H9 (cell line): ENCODE results near the gene SPAG4. TPM values are rescaled to one million over a fixed set of nuclear protein-coding genes. Genes with fewer than 3 reads are reported as not detected.

ENCODE experiments used
- DNase-seq: peaks from one replicate; pipeline ENCODE4 v3.0.0-alpha.2; 2017
- H2AFZ ChIP-seq: one replicate; pipeline ENCODE4 v1.6.1; 2013; ENCODE audit warnings: mild to moderate bottlenecking, low read length, control low read depth, moderate library complexity
- H2AK5ac ChIP-seq: 2 replicates; pipeline ENCODE4 v1.6.1; 2013; ENCODE audit warnings: low read length, control low read depth, mixed read lengths; ENCODE audit not compliant: insufficient read length
- H2BK120ac ChIP-seq: one replicate; pipeline ENCODE4 v1.6.1; 2013; ENCODE audit warnings: low read depth, mild to moderate bottlenecking, low read length, control low read depth, inconsistent platforms; ENCODE audit not compliant: poor library complexity, severe bottlenecking
- H2BK12ac ChIP-seq: 2 replicates; pipeline ENCODE4 v1.6.1; 2013; ENCODE audit warnings: low read length, control low read depth, mixed read lengths, low read depth; ENCODE audit not compliant: insufficient read length
- H2BK15ac ChIP-seq: 2 replicates; pipeline ENCODE4 v1.6.1; 2013; ENCODE audit warnings: low read depth, low read length, control low read depth
- H2BK20ac ChIP-seq: one replicate; pipeline ENCODE4 v1.6.1; 2013; ENCODE audit warnings: low read depth, mild to moderate bottlenecking, low read length, control low read depth, inconsistent platforms; ENCODE audit not compliant: poor library complexity, severe bottlenecking
- H2BK5ac ChIP-seq: 2 replicates; pipeline ENCODE4 v1.6.1; 2013; ENCODE audit warnings: low read length, control low read depth, mixed read lengths; ENCODE audit not compliant: insufficient read length
- H3K14ac ChIP-seq: 2 replicates; pipeline ENCODE4 v1.6.1; 2013; ENCODE audit warnings: low read length, control low read depth; ENCODE audit not compliant: insufficient read depth
- H3K18ac ChIP-seq: 2 replicates; pipeline ENCODE4 v1.6.1; 2013; ENCODE audit warnings: low read depth, mild to moderate bottlenecking, mixed read lengths, low read length, control low read depth; ENCODE audit not compliant: insufficient read length
- H3K23ac ChIP-seq: 2 replicates; pipeline ENCODE4 v1.6.1; 2013; ENCODE audit warnings: low read length, control low read depth, mixed read lengths, low read depth; ENCODE audit not compliant: insufficient read length
- H3K23me2 ChIP-seq: 2 replicates; pipeline ENCODE4 v1.6.1; 2013; ENCODE audit warnings: low read depth, mild to moderate bottlenecking, mixed read lengths, low read length, control low read depth; ENCODE audit not compliant: insufficient read length, poor library complexity, severe bottlenecking
- H3K27ac ChIP-seq: 2 replicates; pipeline ENCODE4 v1.5.1; 2013; ENCODE audit warnings: low read length, control low read depth, mixed read lengths, low read depth; ENCODE audit not compliant: insufficient read length
- H3K27me3 ChIP-seq: 2 replicates; pipeline ENCODE4 v1.6.1; 2013; ENCODE audit warnings: low read length, control low read depth, inconsistent platforms; ENCODE audit not compliant: insufficient read depth
- H3K4ac ChIP-seq: 2 replicates; pipeline ENCODE4 v1.6.1; 2013; ENCODE audit warnings: low read depth, mild to moderate bottlenecking, control low read depth, inconsistent platforms, low read length, moderate library complexity
- H3K4me1 ChIP-seq: 2 replicates; pipeline ENCODE4 v1.6.1; 2013; ENCODE audit warnings: low read length, control low read depth, inconsistent platforms; ENCODE audit not compliant: insufficient read depth
- H3K4me2 ChIP-seq: 2 replicates; pipeline ENCODE4 v1.6.1; 2013; ENCODE audit warnings: low read length, control low read depth, mixed read lengths; ENCODE audit not compliant: insufficient read length, insufficient read depth
- H3K56ac ChIP-seq: 2 replicates; pipeline ENCODE4 v1.6.1; 2013; ENCODE audit warnings: low read depth, mild to moderate bottlenecking, mixed read lengths, low read length, control low read depth; ENCODE audit not compliant: insufficient read length
- H3K79me1 ChIP-seq: 2 replicates; pipeline ENCODE4 v1.6.1; 2013; ENCODE audit warnings: low read depth, mild to moderate bottlenecking, moderate library complexity, low read length, control low read depth, inconsistent platforms; ENCODE audit not compliant: insufficient read depth, poor library complexity, severe bottlenecking
- H3K79me2 ChIP-seq: 2 replicates; pipeline ENCODE4 v1.6.1; 2013; ENCODE audit warnings: low read length, control low read depth, inconsistent platforms; ENCODE audit not compliant: insufficient read depth
- H3K9ac ChIP-seq: 2 replicates; pipeline ENCODE4 v1.6.1; 2013; ENCODE audit warnings: low read length, control low read depth, mixed read lengths; ENCODE audit not compliant: insufficient read length; ENCODE audit errors: extremely low read depth
- H3K9me3 ChIP-seq: one replicate; pipeline ENCODE4 v1.6.1; 2013; ENCODE audit warnings: low read depth, low read length, inconsistent platforms; ENCODE audit not compliant: control insufficient read depth
- H3T11ph ChIP-seq: one replicate; pipeline ENCODE4 v1.6.1; 2013; ENCODE audit warnings: mild to moderate bottlenecking, low read length, control low read depth, inconsistent platforms
- H4K20me1 ChIP-seq: one replicate; pipeline ENCODE4 v1.6.1; 2013; ENCODE audit not compliant: control insufficient read depth, insufficient read length, insufficient read depth
- H4K5ac ChIP-seq: 2 replicates; pipeline ENCODE4 v1.6.1; 2013; ENCODE audit warnings: low read depth, mild to moderate bottlenecking, mixed read lengths, low read length, control low read depth; ENCODE audit not compliant: insufficient read length
- H4K8ac ChIP-seq: replicated peaks from 2 replicates; pipeline ENCODE4 v1.6.1; 2013; ENCODE audit warnings: low read length, control low read depth, mixed read lengths, low read depth; ENCODE audit not compliant: insufficient read length
- H4K91ac ChIP-seq: 2 replicates; pipeline ENCODE4 v1.6.1; 2013; ENCODE audit warnings: low read depth, mild to moderate bottlenecking, moderate library complexity, mixed read lengths, low read length, control low read depth; ENCODE audit not compliant: insufficient read length
- H3K27ac Mint-ChIP-seq, 3 experiments: 2 replicates in 2 of 3; 3 replicates in 1 of 3; pipeline ENCODE4 v1.8.0; 2020 to 2021; ENCODE audit warnings: mixed read lengths in 3 of 3, mild to moderate bottlenecking in 1 of 3, moderate library complexity in 1 of 3
- H3K27me3 Mint-ChIP-seq: 2 replicates; pipeline ENCODE4 v1.8.0; 2021; ENCODE audit warnings: low read depth, mild to moderate bottlenecking, moderate library complexity, mixed read lengths
- H3K36me3 Mint-ChIP-seq, 3 experiments: 2 replicates in 2 of 3; 3 replicates in 1 of 3; pipeline ENCODE4 v1.8.0; 2020 to 2021; ENCODE audit warnings: low read depth in 3 of 3, mixed read lengths in 3 of 3; ENCODE audit not compliant: insufficient read depth in 1 of 3
- H3K4me1 Mint-ChIP-seq, 2 experiments: 2 replicates each; pipeline ENCODE4 v1.8.0; 2020; ENCODE audit warnings: mixed read lengths in 2 of 2
- H3K4me3 Mint-ChIP-seq, 2 experiments: 2 replicates in 1 of 2; 3 replicates in 1 of 2; pipeline ENCODE4 v1.8.0; 2020 to 2021; ENCODE audit warnings: mild to moderate bottlenecking in 2 of 2, mixed read lengths in 2 of 2, moderate library complexity in 1 of 2
- H3K9me3 Mint-ChIP-seq, 2 experiments: 2 replicates in 1 of 2; 3 replicates in 1 of 2; pipeline ENCODE4 v1.8.0; 2020; ENCODE audit warnings: mild to moderate bottlenecking in 2 of 2, mixed read lengths in 2 of 2, moderate library complexity in 1 of 2
- WGBS: extraction: QIAGEN DNeasy Blood & Tissue Kit; methylation state at CpG from one replicate; pipeline ENCODE4 v1.1.7; 2013; ENCODE audit warnings: missing lambda C conversion rate, low lambda C conversion rate, mixed read lengths; ENCODE audit not compliant: insufficient read length; ENCODE audit errors: extremely low coverage; 5-methylcytosine and 5-hydroxymethylcytosine counted together
- total RNA-seq: library from RNA; stranded (reverse); gene quantifications from 2 replicates; pipeline ENCODE4 v1.2.1, GENCODE V29; 2021
- TF ChIP-seq, protein P1 (sequence below): fragments of 200-600 bp; sonication (generic); conservative IDR thresholded peaks from 3 replicates; pipeline ENCODE4 v1.8.0; 2021; ENCODE audit warnings: antibody characterized with exemption, mild to moderate bottlenecking

Gene SPAG4
- total RNA-seq, 1 experiment from 2014 or later = 4.9 TPM

DNA sequence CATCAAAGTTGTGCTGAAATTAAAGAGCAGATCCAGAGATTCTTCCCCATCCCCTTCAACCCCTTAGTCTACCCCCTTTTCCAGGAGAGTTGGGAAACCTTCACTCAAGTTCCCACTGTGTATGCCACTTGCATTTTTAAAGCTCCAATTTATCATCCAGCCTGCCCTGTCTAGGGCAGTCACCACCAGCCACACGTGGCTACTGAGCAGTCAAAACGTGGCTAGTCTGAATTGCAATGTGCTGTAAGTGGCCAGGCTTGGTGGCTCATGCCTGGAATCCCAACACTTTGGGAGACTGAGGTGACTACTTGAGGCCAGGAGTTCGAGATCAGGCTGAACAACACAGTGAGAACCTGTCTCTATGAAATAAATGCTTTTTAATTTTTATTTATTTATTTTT lies 38.8 kb upstream of the SPAG4 start:
- no peak for DNase-seq
- H2BK120ac ChIP-seq = no peak overlapping the region
- no peaks in the 10 kb centered on the region for H3K4me1 Mint-ChIP-seq
- no peak overlapping the region for H4K8ac ChIP-seq
- H2AFZ ChIP-seq = no peak overlapping the region
- H3K18ac ChIP-seq = no peak overlapping the region
- no peaks in the 10 kb centered on the region for H4K20me1 ChIP-seq
- no peak overlapping the region for H3T11ph ChIP-seq
- H3K4ac ChIP-seq = no peak overlapping the region
- H3K9ac ChIP-seq = no peak overlapping the region
- H3K56ac ChIP-seq = no peak overlapping the region
- no peak overlapping the region for H2BK5ac ChIP-seq
- no peaks in the 10 kb centered on the region for H3K27me3 ChIP-seq
- no peak overlapping the region for H2BK12ac ChIP-seq
- H4K5ac ChIP-seq = no peak overlapping the region
- peaks cover 4% of the 10 kb centered on the region for H3K27me3 Mint-ChIP-seq
- H3K23me2 ChIP-seq = no peaks in the 10 kb centered on the region
- H2AK5ac ChIP-seq = no peak overlapping the region
- H4K91ac ChIP-seq = no peak overlapping the region
- H3K4me2 ChIP-seq = no peak overlapping the region
- H3K23ac ChIP-seq = no peak overlapping the region
- no peak overlapping the region for H3K27ac ChIP-seq
- no peak overlapping the region for H3K4me3 Mint-ChIP-seq
- no peaks in the 10 kb centered on the region for H3K79me1 ChIP-seq
- no peaks in the 10 kb centered on the region for H3K79me2 ChIP-seq
- no peak overlapping the region for H3K27ac Mint-ChIP-seq
- peaks cover 6 to 9% of the 10 kb centered on the region in 2 experiments; a peak in 3 of 5 replicates for H3K9me3 Mint-ChIP-seq
- H3K36me3 Mint-ChIP-seq = peaks cover 0 to 10% (median 1%) of the 10 kb centered on the region in 3 experiments; a peak in 5 of 7 replicates
- no peak overlapping the region; the same call in 1 of the 2 replicates for H3K14ac ChIP-seq
- TF ChIP-seq, protein P1, sequence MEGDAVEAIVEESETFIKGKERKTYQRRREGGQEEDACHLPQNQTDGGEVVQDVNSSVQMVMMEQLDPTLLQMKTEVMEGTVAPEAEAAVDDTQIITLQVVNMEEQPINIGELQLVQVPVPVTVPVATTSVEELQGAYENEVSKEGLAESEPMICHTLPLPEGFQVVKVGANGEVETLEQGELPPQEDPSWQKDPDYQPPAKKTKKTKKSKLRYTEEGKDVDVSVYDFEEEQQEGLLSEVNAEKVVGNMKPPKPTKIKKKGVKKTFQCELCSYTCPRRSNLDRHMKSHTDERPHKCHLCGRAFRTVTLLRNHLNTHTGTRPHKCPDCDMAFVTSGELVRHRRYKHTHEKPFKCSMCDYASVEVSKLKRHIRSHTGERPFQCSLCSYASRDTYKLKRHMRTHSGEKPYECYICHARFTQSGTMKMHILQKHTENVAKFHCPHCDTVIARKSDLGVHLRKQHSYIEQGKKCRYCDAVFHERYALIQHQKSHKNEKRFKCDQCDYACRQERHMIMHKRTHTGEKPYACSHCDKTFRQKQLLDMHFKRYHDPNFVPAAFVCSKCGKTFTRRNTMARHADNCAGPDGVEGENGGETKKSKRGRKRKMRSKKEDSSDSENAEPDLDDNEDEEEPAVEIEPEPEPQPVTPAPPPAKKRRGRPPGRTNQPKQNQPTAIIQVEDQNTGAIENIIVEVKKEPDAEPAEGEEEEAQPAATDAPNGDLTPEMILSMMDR = no peak
- H3K4me1 ChIP-seq = no peaks in the 10 kb centered on the region
- no peaks in the 10 kb centered on the region for H3K9me3 ChIP-seq
- WGBS = no CpG with 5 or more reads among the region's 3 CpGs
- H2BK15ac ChIP-seq = no peak overlapping the region
- no peak overlapping the region for H2BK20ac ChIP-seq
